IPS DF 19.7 (cell line): ENCODE results near the gene HERC2.
"Not testable (repeated sequence)": the region's sequence is repeated elsewhere in the genome, so short reads cannot be mapped to it uniquely, and the experiment has no call there.

ENCODE experiments used
- DNase-seq: peaks from one replicate; pipeline ENCODE4 v3.0.0-alpha.2; 2013; ENCODE audit warnings: low read depth, low spot score

HERC2 gene, protein sequence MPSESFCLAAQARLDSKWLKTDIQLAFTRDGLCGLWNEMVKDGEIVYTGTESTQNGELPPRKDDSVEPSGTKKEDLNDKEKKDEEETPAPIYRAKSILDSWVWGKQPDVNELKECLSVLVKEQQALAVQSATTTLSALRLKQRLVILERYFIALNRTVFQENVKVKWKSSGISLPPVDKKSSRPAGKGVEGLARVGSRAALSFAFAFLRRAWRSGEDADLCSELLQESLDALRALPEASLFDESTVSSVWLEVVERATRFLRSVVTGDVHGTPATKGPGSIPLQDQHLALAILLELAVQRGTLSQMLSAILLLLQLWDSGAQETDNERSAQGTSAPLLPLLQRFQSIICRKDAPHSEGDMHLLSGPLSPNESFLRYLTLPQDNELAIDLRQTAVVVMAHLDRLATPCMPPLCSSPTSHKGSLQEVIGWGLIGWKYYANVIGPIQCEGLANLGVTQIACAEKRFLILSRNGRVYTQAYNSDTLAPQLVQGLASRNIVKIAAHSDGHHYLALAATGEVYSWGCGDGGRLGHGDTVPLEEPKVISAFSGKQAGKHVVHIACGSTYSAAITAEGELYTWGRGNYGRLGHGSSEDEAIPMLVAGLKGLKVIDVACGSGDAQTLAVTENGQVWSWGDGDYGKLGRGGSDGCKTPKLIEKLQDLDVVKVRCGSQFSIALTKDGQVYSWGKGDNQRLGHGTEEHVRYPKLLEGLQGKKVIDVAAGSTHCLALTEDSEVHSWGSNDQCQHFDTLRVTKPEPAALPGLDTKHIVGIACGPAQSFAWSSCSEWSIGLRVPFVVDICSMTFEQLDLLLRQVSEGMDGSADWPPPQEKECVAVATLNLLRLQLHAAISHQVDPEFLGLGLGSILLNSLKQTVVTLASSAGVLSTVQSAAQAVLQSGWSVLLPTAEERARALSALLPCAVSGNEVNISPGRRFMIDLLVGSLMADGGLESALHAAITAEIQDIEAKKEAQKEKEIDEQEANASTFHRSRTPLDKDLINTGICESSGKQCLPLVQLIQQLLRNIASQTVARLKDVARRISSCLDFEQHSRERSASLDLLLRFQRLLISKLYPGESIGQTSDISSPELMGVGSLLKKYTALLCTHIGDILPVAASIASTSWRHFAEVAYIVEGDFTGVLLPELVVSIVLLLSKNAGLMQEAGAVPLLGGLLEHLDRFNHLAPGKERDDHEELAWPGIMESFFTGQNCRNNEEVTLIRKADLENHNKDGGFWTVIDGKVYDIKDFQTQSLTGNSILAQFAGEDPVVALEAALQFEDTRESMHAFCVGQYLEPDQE (N-terminal part only)

DNA sequence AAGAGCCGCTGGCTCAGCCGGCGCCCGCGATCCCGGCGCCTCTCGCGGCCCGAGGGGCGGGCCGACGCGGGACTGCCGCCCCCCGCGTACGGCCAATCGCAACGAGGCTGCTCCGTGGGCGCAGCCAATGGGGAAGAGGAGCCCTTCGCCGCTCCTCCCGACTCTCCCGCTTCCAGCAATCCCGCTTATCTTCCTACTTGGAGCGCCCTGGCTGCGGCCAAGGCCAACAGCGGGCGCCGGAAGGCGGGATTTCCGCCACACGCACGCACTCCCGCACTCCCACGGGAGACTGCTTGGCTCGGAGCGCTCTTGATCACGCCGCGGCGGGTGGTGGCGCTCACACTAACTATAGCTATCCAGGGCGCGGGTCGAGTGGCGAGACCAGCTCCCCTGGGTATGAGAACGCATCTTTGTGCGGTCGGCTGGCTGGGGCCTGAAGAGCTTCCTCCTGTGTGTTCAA lies at the start of gene HERC2:
HERC2 (minus strand) TSS at position 51 of the 460 bp plus-strand sequence. CDS start 746 bp downstream, outside the sequence.
- DNase-seq = not testable (repeated sequence)

DNA sequence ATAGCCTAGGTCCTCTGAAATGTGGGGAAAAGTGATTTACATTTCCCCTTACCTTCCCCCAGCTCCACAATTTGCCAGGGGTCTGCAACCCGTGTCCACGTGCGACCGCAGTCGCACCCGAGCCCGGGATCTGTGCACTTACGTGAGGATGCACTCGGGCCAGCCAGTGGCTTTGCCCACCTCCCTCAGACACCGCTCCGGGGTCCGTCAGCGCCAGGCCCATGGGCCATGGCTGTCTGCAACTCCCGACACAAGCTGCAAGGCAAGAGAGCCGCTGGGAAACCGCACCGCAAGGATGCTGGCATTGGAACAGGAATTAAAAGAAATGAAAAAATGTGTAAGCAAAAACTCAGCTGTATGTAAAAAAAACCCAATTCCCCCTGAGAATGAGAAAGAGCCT lies 43.5 kb upstream of the HERC2 start:
- DNase-seq = not testable (repeated sequence)

DNA sequence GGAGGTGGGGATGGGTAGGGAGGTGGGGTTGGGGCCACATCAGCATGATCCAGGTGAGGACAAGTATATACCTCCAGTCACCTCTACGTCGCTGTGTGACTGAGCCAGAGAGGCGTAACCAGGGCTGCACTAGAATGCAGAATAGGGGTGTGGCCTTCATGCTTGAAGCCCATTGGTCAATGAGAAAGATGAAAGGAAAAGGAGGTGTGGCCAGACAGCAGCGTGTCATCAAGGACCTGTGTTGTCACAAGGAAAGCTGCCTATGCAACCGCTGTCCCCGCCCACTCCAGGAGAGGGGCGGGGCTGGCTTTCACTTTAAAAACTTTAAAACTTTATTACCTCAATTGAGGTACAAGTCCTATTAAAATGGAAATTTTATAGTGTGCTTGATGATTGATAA lies 36.0 kb upstream of the HERC2 start, which contains the start of gene GOLGA6L24:
GOLGA6L24 (minus strand) TSS at position 101 of the 400 bp plus-strand sequence; CDS start at position 40, 61 bp downstream.
- DNase-seq = not testable (repeated sequence)

DNA sequence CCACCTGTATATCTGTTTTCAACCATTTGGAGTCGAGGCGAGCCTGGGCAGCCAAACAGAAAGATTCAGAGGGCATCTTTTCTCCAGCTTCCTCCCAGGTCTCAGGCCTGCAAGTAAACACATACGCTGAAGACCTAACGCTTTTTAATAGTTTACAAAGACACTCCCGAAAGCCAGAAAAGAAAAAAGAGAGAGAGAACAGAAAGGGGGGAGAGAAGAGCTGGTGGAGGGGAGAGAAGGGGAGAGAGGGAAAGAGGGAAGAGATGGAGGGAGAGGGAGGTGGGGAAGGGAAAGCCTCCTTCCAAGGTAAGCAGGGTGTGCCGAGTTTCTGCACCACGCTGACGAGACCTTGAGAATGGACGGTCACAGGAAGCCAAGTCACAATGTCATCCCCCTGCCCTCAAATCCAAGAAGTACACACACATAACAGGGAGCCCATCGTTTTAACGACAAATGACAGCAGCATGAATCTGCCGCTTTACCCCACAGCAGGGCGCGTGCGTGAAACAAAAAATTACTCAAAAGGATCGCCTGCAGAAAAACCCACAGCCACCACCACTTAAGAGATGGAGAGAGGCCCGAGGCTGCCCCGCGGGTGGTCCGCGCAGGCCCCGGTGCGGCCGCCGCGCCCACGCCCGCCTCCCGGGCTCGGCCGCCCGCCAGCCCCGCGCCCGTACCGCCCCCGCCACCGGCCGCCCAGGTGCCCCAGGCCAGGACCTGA lies 461 bp downstream of the HERC2 start:
- DNase-seq = not testable (repeated sequence)

DNA sequence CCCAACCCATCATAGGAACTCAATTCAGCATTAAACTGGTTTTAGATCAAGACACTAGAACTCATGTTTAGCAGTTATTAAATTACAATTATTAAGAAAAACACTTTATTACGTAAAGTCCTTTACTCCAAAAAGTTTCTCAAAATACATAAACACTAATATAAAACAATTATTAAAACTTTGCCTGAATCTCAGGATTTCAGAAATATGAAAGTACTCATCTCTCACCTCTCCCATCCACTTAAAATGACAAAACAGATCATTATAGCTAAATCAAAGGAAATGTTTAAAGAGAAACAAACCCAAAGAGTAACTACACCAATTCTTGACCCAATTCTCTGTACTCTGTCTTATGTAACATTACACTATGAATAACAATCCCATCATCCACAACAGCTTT lies 2.3 kb downstream of the HERC2 start:
- not testable (repeated sequence) for DNase-seq

DNA sequence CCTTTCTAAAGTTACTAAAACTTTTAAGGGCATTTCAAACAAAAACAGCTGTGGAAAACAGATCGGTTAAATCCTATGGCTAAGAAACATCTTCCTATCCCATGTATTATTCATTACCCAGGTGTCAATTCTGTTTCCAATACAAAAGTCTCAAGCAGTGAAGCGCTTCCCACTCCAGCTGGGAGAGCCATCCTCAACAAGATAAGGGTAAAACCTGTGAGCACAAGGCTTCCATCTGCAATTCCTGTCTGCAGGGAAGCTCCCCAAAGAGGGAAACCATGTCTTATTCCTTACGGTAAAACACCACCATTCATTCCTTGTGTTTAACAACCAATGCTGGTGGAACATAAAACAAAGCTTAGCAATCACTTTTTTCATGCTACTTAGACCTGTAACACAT lies 3.2 kb downstream of the HERC2 start:
- DNase-seq = not testable (repeated sequence)

DNA sequence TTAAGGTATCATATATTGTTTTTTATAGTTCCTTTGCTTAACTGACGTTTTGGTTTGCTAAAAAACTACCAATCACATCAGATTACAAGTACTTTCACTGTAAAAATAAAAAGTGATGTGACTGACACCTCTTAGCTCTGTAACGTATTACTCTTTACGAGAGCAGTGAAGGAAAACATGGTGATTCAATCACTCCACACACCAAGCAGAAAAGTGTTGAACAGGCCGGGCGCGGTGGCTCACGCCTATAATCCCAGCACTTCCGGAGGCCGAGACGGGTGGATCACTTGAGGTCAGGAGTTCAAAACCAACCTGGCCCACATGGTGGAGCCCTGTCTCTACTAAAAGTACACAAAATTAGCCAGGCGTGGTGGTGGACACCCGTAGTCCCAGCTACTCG lies 3.9 kb downstream of the HERC2 start:
- DNase-seq = not testable (repeated sequence)

DNA sequence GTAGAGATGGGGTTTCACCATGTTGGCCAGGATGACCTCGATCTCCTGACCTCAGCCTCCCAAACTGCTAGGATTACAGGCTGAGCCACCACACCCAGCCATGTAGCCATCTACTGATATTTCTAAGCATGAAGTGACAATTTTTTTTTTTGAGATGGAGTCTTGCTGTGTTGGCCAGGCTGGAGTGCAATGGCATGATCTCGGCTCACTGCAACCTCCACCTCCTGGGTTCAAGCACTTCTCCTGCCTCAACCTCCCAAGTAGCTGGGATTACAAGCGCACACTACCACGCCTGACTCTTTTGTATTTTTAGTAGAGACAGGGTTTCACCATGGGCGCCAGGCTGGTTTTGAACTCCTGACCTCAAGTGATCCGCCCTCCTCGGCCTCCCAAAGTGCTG lies 5.0 kb downstream of the HERC2 start:
- not testable (repeated sequence) for DNase-seq

DNA sequence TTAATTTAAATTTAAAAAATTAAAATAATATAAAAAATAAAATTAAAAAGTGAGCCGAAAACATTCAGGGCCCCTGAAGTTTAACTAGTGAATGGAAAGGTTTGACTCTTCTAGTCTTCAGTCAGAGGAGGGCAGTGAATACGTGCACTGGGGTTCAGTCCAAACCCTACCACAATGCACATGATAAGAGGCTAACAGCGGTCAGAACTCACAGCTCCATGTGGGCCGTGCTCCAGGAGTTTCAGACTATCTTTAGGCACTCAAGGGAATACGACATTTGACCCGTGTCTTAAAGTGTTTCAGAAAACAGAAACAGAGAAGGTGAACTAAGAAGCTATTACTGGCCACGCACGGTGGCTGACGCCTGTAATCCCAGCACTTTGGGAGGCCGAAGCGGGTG lies 11.5 kb downstream of the HERC2 start:
- DNase-seq = not testable (repeated sequence)

DNA sequence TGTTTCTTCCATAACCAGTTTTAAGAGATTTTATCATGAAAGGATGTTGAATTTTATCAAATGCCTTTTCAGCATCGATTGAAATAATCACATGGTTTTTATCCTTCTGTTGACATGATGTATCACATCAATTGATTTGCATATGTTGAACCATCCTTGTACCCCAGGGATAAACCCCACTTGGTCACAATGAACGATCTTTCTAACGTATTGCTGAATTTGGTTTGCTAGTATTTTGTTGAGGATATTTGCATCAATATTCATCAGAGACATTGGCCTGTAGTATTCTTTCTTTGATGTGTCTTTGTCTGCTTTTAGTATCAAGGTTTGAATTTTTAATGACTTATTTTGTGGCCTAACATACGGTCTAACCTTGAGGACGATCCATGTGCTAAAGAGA lies 13.3 kb downstream of the HERC2 start:
- not testable (repeated sequence) for DNase-seq

DNA sequence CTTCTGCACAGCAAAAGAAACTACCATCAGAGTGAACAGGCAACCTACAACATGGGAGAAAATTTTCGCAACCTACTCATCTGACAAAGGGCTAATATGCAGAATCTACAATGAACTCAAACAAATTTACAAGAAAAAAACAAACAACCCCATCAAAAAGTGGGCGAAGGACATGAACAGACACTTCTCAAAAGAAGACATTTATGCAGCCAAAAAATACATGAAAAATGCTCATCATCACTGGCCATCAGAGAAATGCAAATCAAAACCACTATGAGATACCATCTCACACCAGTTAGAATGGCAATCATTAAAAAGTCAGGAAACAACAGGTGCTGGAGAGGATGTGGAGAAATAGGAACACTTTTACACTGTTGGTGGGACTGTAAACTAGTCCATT lies 16.3 kb downstream of the HERC2 start:
- not testable (repeated sequence) for DNase-seq

DNA sequence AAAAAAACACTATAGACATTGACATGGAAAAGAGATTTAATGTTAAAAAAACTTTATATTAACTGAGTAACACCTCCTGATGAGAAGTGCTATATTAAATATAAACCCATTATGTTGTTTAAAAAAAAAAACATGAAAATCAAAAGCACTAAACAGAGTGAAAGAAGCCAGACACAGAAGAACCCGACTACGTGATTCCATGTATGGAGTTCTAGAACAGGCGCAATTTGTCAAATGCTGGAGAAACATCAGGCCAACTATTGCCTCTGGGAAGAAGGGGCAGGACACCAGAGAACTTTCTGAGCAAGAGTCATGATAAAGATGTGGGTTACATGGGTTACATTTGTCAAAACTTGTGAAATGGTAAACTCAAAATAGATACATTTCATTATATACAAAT lies 24.5 kb downstream of the HERC2 start:
- not testable (repeated sequence) for DNase-seq

DNA sequence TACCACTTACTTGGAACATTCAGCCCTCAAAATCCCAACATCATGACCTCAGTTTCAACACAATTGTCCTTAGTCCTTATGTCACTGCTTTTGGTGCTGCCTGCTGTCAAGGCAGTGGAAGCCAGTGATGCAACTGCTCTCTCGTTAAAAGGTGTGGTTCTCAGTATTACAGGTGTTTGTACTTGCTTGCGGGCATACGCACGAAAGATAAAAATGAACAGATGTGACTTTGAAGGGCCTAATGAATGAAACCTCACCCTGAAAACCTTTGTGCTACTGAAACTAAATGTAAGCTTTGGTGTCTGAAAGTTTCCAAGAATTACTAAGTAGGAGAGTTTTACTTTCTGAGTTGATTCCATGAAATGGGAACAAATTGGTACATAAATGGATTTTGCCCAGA lies 25.2 kb downstream of the HERC2 start:
- DNase-seq = not testable (repeated sequence)

DNA sequence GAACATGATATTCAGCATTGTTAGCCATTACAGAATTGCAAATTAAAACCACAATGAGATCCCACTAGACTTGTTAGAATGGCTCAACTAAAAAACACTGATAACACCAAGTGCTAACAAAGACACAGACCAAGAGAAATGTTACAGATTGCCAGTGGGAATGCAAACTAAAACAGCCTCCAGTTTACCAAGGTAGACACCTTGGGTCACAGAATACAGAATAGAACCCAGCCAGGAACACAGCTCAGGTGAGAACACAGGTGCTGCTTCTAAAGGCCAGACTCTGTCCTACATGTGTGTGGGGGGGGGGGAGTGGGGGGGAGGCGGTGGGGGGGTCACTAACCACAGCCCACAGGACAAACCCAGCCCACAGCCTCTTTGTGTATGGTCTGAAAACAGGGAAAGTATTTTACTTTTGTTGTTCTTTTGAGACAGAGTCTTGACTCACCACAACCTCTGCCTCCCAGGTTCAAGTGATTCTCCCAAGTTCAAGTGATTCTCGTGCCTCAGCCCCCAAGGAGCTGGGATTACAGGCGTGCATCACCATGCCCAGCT lies 26.9 kb downstream of the HERC2 start:
- DNase-seq = not testable (repeated sequence)

DNA sequence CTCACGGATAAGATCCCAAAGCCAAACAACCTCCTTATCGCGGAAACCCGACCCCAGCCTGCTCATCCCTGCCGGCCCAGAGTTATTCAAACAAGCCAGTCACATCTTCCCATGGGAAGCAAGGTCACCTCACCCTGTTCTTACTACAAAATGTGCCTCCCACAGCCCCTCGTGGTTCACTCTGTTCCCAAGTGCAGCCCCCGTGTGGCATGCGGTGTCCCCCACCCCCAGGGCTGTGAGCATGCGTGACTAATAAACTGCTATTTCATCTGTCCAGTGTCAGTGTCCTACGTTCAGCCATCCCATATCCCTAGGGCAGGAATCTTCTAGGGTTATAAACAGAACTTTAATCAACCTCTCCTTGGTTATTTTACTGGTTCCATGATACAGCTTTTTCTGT lies 27.4 kb downstream of the HERC2 start:
- not testable (repeated sequence) for DNase-seq

DNA sequence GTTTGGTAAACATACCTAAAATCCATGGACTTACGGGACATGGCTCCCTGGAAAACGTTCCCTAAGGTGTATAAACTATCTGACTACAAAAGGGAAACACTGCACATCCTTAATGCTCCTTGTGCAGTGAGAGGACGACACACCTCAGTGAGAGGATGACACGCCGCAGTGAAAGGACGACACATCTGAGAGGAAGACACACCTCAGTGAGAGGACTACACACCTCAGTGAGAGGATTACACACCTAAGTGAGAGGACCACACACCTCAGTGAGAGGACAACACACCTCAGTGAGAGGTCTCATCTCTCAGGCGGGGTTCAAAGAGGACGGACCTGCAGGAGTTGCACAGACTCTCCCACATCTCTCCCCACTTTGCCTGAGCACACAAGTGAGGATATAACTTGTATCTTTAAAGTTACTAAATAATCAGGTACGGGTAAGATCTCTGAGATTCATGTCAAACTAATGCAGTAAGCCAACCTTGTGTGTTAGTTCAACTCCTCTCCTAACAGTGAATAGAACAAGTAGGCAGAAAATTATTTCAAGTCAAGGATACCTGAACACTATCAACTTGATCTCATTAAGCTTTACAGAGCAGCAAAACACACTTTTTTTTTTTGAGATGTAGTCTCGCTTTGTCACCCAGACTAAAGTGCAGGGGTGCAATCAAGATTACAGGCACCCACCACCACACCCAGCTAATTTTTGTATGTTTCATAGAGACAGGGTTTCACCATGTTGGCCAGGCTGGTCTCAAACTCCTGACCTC lies 32.1 kb downstream of the HERC2 start:
- no peak for DNase-seq

DNA sequence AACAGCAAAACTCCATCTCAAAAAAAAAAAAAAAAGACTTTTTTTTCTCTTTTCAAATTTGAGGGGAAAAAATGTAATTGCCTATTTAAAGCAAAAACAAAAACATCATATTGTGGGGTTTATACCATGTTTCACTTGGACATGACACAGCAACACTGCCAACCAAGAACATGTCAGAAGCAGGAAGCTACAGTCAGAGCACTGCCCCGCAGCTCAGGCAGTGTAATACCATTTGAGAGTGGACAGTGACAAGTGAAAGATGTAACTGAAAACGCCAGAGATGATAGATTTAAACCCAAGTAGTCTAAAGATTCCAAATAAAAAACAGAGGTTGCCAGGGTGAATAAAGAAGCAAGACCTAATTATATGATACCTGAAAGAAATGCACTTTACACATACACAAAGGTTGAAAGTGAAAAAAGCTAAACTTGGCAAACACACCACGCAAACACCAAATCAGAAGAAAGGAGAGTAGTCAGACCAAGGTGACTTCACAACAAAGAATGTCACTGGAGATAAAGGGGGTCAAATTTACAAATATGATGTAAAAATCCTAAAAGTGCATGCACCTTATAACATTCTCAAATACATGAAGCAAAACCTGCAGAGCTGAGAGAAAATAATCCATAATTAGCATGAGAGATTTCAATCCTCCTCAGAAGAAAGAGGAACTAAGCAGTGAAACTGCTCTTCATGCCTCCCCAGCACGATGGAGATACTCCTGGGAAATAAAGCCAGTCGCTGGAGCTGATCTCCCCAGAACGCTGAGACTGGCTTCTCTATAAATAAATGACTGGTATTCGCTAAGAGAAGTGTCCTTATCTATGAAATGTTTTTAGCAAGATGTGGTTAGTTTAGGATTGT lies 32.9 kb downstream of the HERC2 start:
- DNase-seq = not testable (repeated sequence)

DNA sequence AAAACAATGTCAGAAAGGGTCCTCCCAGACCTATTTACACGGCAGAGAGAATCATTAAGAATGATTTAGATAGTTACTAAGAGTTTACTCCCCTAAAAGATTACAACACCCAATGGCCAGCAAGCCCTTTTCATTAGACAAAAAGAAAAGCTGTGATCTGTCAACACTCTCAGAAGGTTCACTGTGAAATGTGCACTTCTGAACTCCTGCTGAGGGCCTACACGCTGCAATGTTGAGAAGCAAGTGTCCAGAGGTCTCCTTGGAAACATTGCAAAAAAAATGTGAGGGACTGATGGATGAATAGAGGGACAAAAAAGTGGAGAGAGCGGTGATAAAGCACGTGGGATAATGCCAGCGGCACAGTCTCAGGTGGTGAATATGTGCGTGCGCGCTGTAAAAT lies 35.3 kb downstream of the HERC2 start:
- DNase-seq = not testable (repeated sequence)

DNA sequence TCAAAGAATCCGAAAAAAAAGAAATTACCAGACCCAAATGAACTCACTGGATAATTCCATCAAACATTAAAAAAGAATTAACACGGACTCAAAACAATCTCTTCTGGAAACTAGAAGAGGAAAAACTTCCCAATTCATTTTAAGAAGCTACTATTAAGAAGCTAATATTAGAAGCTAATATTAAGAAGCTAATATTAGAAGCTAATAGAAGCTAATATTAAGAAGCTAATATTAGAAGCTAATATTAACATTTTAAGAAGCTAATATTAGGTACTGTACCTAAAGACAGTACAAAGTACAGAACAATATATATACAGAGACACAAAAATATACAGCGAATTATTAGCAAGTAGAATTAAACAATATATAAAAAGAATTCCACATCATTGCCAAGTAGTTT lies 35.9 kb downstream of the HERC2 start:
- no peak for DNase-seq
